HL-60/S4 treated with phorbol 12-myristate 13-acetate at 8.2 ng/mL for 4 days and 3 days (cell line): Measurements from ENCODE around the gene MAP3K20.
"Not testable (repeated sequence)": the region's sequence is repeated elsewhere in the genome, so short reads cannot be mapped to it uniquely, and the experiment has no call there.

Experiments used
- in situ Hi-C: fragments of 300-500 bp; cut with MboI; formaldehyde crosslinking; loops from 2 replicates; pipeline ENCODE4 v1.15.0; 2022; ENCODE audit warnings: low sequenced_read_pairs

MAP3K20 gene

GRCh38 chr2:173151671-173152401, 76.2 kb downstream of the MAP3K20 start:
- in situ Hi-C loops = no loop called here

GRCh38 chr2:173153301-173153885, 77.7 kb downstream of the MAP3K20 start:
- in situ Hi-C loops = no loop called here

- in situ Hi-C loops = no loop called here
Observed at GRCh38 chr2:173157676-173158293, 82.1 kb downstream of the MAP3K20 start.

GRCh38 chr2:173159791-173160463, 84.3 kb downstream of the MAP3K20 start:
- in situ Hi-C loops = no loop called here

- in situ Hi-C loops = no loop called here
Observed at GRCh38 chr2:173160618-173161017, 85.0 kb downstream of the MAP3K20 start.

GRCh38 chr2:173161040-173161439, 85.4 kb downstream of the MAP3K20 start:
- in situ Hi-C loops = no loop called here

- in situ Hi-C loops = no loop called here
Observed at GRCh38 chr2:173161507-173161906, 85.9 kb downstream of the MAP3K20 start.

- in situ Hi-C loops = not testable (repeated sequence)
Observed at GRCh38 chr2:173163357-173163756, 87.7 kb downstream of the MAP3K20 start.

GRCh38 chr2:173164396-173164795, 88.8 kb downstream of the MAP3K20 start:
- in situ Hi-C loops = no loop called here

GRCh38 chr2:173165443-173166238, 90.0 kb downstream of the MAP3K20 start:
- in situ Hi-C loops = no loop called here

- in situ Hi-C loops = no loop called here
Observed at GRCh38 chr2:173171321-173171720, 95.7 kb downstream of the MAP3K20 start.

GRCh38 chr2:173171924-173172643, 96.4 kb downstream of the MAP3K20 start:
- in situ Hi-C loops = no loop called here

- in situ Hi-C loops = not testable (repeated sequence)
Observed at GRCh38 chr2:173174339-173174738, 98.7 kb downstream of the MAP3K20 start.

GRCh38 chr2:173175222-173175621, 99.6 kb downstream of the MAP3K20 start:
- in situ Hi-C loops = no loop called here

- in situ Hi-C loops = no loop called here
Observed at GRCh38 chr2:173181982-173182381, 106.3 kb downstream of the MAP3K20 start.

- in situ Hi-C loops = no loop called here
Observed at GRCh38 chr2:173184031-173185004, 108.7 kb downstream of the MAP3K20 start.

- in situ Hi-C loops = no loop called here
Observed at GRCh38 chr2:173185437-173185836, 109.8 kb downstream of the MAP3K20 start.

GRCh38 chr2:173187941-173188788, 112.5 kb downstream of the MAP3K20 start:
- in situ Hi-C loops = no loop called here
